ENCODE measurements around the gene JUN. TPM values are rescaled to one million over a fixed set of nuclear protein-coding genes. Genes with fewer than 3 reads are reported as not detected.

JUN gene
- total and polyA plus RNA-seq, 2 of the 13 experiments (the other 11 are each of a cell fraction or from before 2014, with no cell fraction given) = 18.2 to 22.3 TPM

DNA sequence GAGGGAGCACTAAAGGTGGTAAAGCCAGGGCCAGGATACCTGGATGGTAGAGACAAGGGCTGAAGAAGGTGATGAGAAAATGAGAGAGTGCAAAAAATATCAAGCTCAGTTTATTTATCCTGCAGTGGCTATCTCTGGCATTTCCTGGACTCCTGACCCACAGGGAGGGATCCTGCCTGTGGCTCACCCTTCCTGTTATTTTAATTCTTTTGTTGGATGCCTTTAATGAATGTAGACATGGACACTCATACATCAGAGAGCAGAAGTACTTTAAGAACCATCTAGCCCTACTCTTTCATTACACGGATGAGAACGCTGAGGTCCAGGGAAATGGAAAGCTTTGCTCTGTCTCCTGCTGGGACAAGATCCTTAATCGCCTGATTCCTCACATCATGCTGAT, 20.6 kb downstream of the JUN start (continued):
- TF ChIP-seq, protein P1, sequence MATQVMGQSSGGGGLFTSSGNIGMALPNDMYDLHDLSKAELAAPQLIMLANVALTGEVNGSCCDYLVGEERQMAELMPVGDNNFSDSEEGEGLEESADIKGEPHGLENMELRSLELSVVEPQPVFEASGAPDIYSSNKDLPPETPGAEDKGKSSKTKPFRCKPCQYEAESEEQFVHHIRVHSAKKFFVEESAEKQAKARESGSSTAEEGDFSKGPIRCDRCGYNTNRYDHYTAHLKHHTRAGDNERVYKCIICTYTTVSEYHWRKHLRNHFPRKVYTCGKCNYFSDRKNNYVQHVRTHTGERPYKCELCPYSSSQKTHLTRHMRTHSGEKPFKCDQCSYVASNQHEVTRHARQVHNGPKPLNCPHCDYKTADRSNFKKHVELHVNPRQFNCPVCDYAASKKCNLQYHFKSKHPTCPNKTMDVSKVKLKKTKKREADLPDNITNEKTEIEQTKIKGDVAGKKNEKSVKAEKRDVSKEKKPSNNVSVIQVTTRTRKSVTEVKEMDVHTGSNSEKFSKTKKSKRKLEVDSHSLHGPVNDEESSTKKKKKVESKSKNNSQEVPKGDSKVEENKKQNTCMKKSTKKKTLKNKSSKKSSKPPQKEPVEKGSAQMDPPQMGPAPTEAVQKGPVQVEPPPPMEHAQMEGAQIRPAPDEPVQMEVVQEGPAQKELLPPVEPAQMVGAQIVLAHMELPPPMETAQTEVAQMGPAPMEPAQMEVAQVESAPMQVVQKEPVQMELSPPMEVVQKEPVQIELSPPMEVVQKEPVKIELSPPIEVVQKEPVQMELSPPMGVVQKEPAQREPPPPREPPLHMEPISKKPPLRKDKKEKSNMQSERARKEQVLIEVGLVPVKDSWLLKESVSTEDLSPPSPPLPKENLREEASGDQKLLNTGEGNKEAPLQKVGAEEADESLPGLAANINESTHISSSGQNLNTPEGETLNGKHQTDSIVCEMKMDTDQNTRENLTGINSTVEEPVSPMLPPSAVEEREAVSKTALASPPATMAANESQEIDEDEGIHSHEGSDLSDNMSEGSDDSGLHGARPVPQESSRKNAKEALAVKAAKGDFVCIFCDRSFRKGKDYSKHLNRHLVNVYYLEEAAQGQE (IDR thresholded peaks at IDR 0.05; ENCODE audit: borderline replicate concordance in 1 of 2, low read depth in 1 of 2, low read length in 2 of 2) = no peak
- TF ChIP-seq, protein P2, sequence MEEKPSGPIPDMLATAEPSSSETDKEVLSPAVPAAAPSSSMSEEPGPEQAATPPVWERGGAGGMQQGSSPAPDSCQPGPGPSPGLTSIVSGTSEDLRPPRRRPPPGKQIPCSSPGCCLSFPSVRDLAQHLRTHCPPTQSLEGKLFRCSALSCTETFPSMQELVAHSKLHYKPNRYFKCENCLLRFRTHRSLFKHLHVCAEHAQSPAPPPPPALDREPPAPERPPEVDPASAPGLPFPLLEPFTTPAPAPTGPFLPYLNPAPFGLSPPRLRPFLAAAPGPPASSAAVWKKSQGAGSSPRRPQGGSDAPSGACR (CRISPR knock-in tag; IDR thresholded peaks at IDR 0.05) = no peak
- TF ChIP-seq MAZ (IDR thresholded peaks at IDR 0.05; ENCODE audit: borderline replicate concordance, low read depth, low read length) (no peak), MAZ (CRISPR knock-in tag; IDR thresholded peaks at IDR 0.05; ENCODE audit: low read depth) (no peak), KAT7 (CRISPR knock-in tag; IDR thresholded peaks at IDR 0.05; ENCODE audit: borderline replicate concordance) (no peak), FOXJ3 (CRISPR knock-in tag; IDR thresholded peaks at IDR 0.05; ENCODE audit: borderline replicate concordance) (no peak), KDM4B (CRISPR knock-in tag; IDR thresholded peaks at IDR 0.05) (no peak), ZNF225 (CRISPR knock-in tag; IDR thresholded peaks at IDR 0.05) (no peak), NFRKB (IDR thresholded peaks at IDR 0.05) (no peak), STAT5B (CRISPR knock-in tag; IDR thresholded peaks at IDR 0.05) (no peak), SYNCRIP (IDR thresholded peaks at IDR 0.05; ENCODE audit: insufficient read depth, low read depth, low read length) (no peak), SUZ12 (IDR thresholded peaks at IDR 0.05; ENCODE audit: low read depth, low read length) (no peak), ZNF383 (CRISPR knock-in tag; IDR thresholded peaks at IDR 0.05; ENCODE audit: borderline replicate concordance) (no peak), NFE2L1 (CRISPR knock-in tag; IDR thresholded peaks at IDR 0.05; ENCODE audit: borderline replicate concordance) (no peak), ZNF616 (CRISPR knock-in tag; IDR thresholded peaks at IDR 0.05; ENCODE audit: low read depth) (no peak)
- TF ChIP-seq, protein P3, sequence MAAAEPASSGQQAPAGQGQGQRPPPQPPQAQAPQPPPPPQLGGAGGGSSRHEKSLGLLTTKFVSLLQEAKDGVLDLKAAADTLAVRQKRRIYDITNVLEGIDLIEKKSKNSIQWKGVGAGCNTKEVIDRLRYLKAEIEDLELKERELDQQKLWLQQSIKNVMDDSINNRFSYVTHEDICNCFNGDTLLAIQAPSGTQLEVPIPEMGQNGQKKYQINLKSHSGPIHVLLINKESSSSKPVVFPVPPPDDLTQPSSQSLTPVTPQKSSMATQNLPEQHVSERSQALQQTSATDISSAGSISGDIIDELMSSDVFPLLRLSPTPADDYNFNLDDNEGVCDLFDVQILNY (CRISPR knock-in tag; conservative IDR thresholded peaks at IDR 0.05) = no peak
- TF ChIP-seq, protein P4, sequence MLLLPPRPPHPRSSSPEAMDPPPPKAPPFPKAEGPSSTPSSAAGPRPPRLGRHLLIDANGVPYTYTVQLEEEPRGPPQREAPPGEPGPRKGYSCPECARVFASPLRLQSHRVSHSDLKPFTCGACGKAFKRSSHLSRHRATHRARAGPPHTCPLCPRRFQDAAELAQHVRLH (CRISPR knock-in tag; IDR thresholded peaks at IDR 0.05; ENCODE audit: borderline replicate concordance, low read depth) = no peak
- TF ChIP-seq, protein P5, sequence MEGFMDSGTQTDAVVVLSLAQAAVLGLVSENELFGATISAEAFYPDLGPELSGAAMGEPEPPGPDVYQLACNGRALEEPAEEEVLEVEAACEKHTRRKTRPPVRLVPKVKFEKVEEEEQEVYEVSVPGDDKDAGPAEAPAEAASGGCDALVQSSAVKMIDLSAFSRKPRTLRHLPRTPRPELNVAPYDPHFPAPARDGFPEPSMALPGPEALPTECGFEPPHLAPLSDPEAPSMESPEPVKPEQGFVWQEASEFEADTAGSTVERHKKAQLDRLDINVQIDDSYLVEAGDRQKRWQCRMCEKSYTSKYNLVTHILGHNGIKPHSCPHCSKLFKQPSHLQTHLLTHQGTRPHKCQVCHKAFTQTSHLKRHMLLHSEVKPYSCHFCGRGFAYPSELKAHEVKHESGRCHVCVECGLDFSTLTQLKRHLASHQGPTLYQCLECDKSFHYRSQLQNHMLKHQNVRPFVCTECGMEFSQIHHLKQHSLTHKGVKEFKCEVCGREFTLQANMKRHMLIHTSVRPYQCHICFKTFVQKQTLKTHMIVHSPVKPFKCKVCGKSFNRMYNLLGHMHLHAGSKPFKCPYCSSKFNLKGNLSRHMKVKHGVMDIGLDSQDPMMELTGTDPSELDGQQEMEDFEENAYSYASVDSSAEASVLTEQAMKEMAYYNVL (CRISPR knock-in tag; IDR thresholded peaks at IDR 0.05; ENCODE audit: borderline replicate concordance) = peak; percentile 74; the same call in 1 of the 2 replicates
- TF ChIP-seq, protein P6, sequence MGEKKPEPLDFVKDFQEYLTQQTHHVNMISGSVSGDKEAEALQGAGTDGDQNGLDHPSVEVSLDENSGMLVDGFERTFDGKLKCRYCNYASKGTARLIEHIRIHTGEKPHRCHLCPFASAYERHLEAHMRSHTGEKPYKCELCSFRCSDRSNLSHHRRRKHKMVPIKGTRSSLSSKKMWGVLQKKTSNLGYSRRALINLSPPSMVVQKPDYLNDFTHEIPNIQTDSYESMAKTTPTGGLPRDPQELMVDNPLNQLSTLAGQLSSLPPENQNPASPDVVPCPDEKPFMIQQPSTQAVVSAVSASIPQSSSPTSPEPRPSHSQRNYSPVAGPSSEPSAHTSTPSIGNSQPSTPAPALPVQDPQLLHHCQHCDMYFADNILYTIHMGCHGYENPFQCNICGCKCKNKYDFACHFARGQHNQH (CRISPR knock-in tag; IDR thresholded peaks at IDR 0.05) = 0 out of 2 replicates have a peak, but pooled peaks have one; percentile 47

Data from HepG2 (cell line).